NCI-H1048 (cell line): ENCODE measurements around the gene RASGRF2.
"Not testable (repeated sequence)": the region's sequence is repeated elsewhere in the genome, so short reads cannot be mapped to it uniquely, and the experiment has no call there.

Experiments
- DNase-seq: peaks from one replicate; lab custom pipeline; 2025; lab: John Stamatoyannopoulos, UW

RASGRF2 gene

DNA sequence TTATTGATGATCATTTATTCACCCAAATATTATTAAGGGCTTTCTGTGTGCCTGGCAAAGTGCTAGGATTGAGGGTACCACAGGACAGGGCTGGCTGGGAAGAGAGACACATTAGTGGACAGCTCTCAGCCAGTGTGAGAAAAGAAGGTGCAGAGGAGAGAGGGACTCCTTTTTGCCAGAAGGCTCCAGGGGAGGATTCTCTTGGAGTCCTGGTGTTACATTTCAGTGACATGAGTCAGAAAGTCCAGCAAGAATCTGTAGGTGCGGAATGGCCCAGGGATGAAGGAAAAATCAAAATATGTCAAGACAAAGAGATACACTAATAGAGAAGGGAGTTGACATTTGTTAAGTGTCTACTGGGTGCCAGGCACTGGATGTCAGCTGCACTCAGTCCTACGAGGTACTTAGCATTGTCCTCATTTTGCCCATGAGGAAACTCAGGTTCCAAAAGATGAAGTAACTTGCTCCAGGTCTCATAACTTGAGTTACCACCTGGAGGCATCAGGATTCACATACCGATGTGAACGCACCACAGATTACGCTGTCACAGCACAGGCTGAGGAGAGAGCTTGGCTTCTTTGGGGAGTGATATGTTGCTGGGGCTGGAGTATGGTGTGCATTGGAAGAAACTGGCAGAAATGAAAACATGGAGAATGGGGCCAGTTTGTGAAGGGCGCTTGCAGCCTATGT, 60.5 kb downstream of the RASGRF2 start:
- no peak for DNase-seq

DNA sequence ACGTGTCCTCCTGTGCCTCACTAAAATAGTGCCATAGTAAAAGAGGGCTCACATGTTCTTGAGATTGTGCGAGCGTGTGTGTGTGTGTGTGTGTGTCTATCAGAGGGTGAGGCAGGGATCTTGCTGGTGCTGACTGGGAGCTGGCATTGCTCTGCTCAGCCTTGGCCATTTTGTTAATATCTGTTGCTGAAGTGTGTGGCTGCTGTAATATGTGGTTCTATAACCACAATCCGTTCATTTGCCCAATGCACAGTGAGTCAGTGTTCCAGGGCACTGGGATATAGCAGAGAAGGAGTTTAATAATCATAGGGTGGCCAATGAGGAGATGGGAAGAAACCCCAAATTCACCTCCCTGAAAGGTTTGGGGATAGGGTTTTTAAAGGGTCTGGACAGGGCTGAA, 61.3 kb downstream of the RASGRF2 start:
- DNase-seq = no peak

DNA sequence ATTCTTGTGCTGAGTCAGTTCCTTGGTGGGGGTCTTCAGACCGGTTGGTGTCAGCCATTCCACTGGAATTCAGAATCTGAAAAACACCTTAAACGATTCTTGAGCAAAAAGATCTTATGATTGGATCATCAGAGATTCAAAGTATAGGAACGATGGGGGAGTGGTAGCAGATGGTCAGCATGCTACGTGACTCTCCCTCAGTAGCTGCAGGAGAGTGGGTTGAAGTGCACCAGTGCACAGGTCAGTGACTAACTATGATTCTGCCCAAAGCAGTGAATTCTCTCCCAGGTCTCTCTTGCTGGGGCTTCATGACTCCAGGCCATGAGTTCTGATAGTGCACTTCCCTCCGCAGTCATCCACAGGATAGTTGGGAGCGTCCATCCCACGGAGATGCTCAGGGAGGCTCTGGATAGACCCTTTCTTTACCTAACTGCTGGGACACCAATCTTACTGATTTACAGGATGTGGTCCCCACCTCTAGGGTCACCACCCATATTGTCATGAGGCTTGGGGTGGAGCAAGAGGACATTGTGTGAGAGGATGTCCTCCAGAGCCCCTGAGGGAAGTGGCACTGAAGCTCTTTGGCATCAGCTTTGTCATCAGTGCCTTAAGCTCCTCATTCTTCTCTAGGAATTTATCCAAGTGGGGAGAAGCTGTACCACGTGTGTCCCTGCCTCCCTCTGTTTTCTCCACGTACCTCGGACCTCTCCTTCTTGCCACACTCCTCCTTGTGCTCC, 62.0 kb downstream of the RASGRF2 start:
- no peak for DNase-seq

DNA sequence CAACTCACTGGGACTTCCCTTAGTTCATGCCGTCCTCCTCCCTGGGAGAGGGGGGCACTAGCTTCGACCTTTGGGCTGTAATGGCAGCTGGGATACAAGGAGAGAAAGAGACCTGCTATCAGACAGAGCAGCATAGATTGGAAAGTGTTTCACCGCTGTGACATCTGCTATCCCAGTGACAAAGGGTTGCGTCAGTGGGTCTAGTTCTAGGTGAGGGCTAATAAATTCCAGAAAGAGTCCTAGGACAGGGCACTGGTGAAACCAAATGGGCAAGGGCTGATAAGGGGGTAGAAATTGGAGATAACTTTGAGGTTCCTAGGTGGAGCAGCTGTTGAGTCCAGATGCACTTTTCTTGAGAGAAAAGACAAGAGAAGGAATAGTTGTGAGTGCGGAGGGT, 62.5 kb downstream of the RASGRF2 start:
- no peak for DNase-seq

DNA sequence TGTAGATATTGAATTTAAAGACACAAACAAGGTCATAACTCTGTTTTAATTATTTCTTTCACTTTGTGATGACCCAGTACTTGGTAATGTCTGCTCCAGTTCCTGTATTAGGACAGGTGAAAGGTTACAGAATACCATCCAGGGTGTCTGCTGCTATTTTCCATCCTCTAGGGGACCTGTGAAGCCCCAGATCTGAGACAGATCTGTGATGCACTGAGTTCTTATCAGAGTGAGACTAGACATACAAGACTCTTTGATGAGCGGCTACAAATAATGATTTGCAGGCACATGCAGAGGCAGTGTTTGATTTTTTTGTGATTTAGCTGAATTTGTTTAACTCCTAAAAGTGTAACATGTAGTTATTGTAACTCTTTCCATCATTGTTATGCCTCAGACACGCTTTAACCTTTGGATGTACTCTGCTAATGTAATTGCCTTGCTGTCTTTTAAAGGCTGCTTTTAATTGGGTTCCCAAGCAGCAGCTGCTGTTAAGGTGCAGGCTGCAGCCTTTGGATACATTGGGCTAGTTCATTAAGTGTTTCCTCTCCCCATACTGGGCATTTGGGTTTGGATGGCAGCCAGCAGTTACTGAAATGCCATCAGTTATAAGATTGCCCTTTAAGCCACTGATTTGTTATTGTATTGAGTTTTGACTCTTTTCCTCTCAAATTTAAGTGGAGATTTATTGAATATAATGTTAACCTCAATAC, 63.3 kb downstream of the RASGRF2 start:
- DNase-seq = no peak

DNA sequence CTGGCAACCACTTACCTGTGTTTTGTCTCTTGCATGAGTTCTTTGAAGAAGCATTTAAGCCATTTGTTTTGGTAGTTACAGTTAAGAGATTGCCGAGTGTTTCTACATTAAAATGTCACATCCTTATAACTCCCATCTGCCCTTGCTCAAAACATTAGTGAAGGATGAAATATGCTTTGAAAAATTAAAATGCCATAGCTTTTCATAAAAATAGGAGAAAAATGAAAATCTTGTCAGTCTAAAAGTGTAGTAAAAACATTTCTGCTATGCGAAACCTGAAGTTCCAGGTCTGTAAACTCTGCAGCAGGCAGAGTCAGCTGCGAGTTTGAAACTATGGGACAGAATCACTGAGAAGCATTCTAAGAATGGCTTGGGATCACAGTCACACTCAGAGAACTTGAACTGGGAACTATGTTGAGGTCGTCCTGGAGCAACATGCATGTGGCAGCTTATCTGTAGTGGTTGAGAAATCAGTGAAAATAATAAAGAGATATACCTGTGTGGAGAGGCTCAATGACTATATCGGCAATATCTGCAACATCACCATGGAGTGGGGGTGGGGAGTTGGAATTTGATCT, 67.4 kb downstream of the RASGRF2 start:
- no peak for DNase-seq

DNA sequence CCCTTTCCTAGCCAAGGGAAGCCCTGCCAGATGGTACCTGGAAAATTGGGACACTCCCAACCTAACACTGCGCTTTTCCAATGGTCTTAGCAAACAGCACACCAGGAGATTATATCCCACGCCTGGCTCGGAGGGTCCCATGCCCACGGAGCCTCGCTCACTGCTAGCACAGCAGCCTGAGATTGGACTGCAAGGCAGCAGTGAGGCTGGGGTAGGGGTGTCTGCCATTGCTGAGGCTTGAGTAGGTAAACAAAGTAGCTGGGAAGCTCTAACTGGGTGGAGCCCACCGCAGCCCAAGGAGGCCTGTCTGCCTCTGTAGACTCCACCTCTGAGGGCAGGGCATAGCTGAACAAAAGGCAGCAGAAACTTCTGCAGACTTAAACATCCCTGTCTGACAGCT, 68.7 kb downstream of the RASGRF2 start:
- DNase-seq = not testable (repeated sequence)

DNA sequence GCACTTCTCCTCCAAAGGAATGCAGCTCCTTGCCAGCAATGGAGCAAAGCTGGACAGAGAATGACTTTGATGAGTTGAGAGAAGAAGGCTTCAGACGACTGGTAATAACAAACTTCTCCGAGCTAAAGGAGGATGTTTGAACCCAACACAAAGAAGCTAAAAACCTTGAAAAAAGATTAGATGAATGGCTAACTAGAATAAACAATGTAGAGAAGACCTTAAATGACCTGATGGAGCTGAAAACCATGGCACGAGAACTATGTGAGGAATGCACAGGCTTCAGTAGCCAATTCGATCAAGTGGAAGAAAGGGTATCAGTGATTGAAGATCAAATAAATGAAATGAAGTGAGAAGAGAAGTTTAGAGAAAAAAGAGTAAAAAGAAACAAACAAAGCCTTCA, 69.6 kb downstream of the RASGRF2 start:
- not testable (repeated sequence) for DNase-seq

DNA sequence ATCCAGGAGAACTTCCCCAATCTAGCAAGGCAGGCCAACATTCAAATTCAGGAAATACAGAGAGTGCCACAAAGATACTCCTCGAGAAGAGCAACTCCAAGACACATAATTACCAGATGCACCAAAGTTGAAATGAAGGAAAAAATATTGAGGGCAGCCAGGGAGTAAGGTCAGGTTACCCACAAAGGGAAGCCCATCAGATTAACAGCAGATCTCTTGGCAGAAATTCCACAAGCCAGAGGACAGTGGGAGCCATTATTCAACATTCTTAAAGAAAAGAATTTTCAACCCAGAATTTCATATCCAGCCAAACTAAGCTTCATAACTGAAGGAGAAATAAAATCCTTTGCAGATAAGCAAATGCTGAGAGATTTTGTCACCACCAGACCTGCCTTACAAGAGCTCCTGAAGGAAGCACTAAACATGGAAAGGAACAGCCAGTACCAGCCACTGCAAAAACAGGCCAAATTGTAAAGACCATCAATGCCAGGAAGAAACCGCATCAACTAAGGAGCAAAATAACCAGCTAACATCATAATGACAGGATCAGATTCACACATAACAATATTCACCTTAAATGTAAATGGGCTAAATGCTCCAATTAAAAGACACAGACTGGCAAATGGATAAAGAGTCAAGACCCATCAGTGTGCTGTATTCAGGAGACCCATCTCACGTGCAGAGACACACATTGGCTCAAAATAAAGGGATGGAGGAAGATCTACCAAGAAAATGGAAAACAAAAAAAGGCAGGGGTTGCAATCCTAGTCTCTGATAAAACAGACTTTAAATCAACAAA, 70.3 kb downstream of the RASGRF2 start:
- not testable (repeated sequence) for DNase-seq

DNA sequence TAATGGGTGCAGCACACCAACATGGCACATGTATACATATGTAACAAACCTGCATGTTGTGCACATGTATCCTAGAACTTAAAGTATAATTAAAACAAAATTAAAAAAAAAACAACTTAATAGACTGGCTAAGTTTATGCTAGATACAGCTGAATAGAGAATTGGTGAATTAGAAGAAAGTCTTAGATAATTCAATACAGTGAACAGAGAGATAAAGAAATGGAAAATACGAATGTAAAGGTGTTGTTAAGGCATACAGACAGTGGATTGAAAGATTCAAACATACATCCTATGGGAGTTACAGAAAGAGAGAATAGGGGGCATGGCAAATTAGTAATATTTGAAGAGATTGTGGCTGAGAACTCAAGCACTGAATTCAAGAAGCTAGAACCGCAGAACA, 75.4 kb downstream of the RASGRF2 start:
- DNase-seq = no peak

DNA sequence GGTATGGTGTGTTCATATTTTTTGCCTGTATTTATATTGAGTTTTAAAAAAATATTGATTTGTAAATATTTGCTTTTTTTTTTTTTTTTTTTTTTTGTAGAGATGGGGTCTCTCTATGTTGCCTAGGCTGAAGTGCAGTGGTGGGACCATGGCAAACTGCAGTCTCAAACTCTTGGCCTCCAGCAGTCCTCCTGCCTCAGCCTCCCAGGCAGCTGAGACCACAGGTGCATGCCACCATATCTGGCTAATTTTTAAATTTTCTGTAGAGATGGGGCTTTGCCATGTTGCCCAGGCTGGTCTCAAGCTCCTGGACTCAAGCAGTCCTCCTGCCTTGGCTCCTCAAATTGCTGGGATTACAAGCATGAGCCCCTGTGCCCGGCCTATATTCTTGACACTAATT, 78.3 kb downstream of the RASGRF2 start:
- DNase-seq = no peak

DNA sequence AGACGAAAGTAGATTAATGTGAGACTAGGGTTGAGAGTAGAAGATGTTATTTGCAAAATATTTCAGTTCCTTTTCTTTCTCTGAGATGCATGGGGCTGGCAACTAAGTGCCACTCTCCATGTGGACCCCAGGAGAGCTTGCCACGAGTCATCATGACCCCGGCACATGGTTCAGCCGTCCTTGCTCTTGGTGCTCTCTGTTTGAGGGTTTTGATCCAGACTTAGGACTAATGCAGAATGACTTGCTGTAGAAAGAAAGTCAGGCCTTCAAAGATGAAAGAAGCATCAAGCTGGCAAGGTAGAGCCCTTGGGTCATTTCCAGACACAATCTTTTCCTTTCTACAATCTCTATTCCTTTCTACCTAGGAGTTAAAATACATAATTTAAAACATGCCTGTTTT, 84.7 kb downstream of the RASGRF2 start:
- no peak for DNase-seq

DNA sequence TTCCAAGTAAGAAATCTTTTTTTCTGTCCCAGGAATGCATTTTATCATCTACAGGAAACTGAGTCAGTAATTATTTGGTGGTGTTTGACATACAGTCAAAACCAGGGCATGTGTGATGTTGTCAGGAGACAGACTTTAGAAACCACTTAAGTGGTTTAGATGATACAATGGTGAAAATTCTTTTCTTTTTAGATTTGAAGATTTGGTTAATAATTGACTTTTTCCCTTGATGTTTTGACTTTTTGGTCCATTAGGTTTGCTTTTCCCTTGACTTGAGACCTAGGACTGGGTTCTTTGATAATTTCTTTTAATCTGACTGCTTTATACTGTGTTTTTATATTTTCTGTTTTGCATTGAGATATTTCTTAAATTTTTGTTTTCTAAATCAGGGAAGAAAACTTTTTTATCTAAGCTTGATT, 85.2 kb downstream of the RASGRF2 start:
- DNase-seq = no peak

DNA sequence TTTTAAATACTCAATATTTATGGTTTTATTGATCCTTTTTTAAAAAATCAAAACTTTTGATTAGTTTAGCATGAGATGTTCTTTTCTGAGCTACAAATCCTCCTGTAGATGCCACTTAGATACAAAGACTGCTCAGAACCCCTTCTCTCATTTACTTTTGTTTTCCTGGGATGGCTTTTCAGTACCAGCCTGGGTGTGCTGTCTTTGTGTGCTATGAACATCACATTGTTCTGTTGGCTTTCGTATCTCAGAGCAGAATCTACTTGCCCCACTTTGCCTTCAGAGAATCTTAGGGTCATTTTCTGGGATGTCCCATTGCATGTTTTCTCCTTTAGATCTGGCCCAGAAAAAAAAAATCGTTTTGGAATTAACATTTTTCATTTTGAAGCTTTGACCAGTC, 85.9 kb downstream of the RASGRF2 start:
- no peak for DNase-seq

DNA sequence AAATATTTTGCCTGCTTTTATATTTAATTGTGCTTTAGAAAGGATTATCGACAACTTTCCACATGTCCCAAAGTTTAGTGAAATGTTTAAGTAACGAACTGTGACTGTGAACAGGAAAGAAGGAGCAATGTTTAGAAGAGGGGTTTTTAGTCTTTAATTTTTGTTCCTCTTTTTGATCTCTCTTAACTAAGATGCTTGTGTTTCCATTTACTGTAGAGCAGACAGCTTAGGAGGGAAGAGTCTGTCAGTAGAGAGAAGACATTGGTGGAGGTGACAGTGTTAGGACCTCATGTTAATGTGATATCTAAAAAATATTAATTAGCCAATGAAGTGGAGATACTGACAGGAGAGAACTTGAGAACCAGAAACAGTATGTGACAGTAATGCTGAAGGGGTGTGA, 92.2 kb downstream of the RASGRF2 start:
- no peak for DNase-seq

DNA sequence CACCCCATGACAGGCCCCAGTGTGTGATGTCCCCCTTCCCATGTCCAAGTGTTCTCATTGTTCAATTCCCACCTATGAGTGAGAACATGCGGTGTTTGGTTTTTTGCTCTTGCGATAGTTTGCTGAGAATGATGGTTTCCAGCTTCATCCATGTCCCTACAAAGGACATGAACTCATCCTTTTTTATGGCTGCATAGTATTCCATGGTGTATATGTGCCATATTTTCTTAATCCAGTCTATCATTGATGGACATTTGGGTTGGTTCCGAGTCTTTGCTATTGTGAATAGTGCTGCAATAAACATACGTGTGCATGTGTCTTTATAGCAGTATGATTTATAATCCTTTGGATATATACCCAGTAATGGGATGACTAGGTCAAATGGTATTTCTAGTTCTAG, 93.1 kb downstream of the RASGRF2 start:
- not testable (repeated sequence) for DNase-seq

DNA sequence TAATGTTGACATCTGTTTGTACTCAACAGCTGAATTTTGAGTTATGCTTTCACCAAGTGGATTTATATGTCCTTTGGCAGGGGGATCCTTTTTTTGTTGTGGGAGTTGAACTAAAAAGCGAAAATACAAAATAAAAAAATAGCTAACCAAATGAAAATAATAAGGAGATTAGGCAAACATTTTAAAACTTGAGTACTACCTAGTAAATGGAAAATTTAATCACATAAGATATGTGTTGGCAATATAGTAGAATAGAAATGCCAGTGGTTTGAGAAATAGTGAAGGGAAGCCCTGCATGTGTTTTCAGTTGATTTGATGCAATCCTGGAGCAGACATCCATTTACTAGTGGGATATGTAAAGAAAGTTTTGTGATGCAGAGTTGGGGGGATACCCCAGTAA, 98.0 kb downstream of the RASGRF2 start:
- DNase-seq = no peak

DNA sequence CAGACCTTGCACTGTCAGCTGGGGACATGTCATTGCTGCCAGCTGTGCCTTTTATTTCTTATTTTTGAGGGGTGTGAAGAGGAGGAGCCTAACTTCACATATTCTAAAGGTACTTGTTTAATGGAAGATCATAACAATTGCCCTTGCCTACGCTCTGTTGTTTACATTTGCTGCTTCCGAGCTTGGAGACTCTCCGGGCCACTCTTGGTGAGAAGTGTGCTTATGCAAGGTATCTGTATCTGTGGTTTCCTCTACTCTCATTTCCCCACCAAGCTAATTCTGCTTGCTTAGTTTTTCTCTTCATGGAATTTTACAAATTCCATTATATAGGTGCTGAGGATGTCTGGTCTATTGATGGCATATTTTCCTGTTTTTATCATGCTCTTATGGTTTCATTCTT, 105.3 kb downstream of the RASGRF2 start:
- no peak for DNase-seq

DNA sequence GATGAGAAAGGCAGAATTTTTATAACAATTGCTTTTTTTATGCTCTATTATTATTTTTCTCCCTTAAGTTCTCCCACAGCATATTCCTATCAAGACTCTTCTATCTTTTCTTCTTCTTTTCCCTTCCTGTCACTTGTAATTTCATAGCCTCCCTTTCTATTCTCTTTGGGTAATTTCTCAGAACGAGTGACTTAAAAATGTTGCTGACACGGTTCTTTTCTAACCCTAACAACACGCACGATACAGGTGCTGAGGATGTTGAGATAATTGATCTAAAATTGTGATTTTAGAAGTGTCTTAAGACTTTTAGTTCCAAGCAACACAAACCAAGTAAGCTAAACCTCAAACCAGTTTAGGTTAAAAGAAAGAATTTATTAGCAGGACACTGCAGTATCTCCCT, 105.9 kb downstream of the RASGRF2 start:
- DNase-seq = no peak

DNA sequence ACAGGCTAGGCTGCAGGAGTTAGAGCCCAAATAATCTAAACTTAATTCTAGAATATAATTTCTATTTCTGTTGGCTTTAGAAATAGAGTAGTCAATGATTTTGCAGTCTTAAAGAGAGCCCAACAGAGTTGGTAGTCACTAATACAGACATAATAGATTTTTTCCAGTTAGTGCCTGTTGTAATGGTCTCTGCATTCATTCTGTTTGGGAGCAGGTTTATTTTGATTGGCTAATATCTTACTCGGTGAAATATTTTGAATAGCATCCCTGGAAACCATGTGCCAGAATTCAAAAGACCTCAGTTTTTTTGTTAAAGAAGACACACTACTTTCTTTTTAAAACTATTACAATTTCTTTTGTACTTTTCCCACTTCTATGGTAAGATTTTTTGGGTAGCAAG, 107.2 kb downstream of the RASGRF2 start:
- no peak for DNase-seq

DNA sequence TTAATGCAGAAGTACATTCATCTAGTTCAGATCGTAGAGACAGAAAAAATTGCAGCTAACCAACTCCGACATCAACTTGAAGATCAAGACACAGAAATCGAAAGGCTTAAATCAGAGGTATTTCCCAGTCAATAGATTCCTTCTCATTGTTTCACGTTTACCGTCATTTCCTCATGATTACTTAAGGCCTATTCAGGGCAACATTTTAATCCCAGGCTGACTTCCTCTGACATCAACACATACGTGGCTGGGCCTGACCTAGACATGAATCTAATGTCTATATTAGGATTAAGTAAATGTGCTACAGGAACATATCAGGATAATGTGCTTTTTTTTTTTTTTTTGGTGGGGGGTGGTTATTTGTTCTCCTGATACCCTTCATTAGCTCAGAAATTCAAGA, 107.9 kb downstream of the RASGRF2 start:
- no peak for DNase-seq

DNA sequence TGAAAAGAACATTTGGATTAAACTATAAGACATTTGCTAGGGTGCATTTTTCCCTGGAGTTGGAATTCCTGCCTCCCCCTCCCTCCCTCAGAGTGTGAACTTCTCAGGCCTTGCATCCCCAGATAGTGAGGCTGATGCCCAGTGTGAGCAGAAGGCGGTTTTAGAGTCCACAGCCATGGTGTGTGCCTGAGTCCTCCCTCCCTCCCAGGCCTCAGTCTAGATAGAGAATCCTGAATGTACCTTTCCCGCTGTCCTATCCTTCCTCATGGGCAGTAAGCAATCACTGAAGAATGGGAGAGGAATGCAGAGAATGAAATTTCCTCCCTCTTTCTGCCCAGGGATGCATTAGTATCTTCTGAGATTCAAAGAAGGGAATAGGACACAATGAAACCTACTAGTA, 108.5 kb downstream of the RASGRF2 start:
- DNase-seq = no peak
